ENCODE data around the gene CLCA2. TPM values are rescaled to one million over a fixed set of nuclear protein-coding genes. Genes with fewer than 3 reads are reported as not detected.

CLCA2 gene
- total and polyA plus RNA-seq, 7 donors: 0.60 to 2.1 (median 0.60) TPM; not detected in 4

DNA sequence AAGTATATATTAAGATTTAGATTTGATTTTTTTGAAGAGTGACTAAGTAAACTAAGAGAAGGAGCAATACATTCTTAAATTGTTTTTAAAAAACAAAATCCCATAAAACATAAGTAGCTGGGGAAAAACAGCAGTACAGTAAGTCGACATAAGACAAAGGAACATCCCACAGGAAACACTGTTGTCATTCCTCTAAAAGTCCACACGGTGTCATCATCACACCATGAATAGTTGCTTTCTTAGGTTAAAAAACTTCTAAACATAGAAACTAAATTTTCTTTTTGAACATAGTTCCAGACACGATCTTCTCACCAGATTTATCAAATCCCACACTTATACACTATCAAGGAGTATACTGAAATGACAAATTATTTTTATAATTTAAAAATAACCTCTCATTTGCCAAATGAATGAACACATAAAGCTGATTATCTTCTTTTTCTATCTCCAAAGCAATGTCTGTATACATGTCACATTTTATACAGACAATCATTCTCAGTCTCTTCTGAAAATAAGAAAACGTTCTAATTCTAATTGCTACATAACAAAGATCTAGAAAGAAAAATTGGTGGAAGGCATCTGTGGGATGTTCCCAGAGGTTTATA lies 43.6 kb upstream of the CLCA2 start:
- H3K4me3 ChIP-seq: no peak overlapping the region

DNA sequence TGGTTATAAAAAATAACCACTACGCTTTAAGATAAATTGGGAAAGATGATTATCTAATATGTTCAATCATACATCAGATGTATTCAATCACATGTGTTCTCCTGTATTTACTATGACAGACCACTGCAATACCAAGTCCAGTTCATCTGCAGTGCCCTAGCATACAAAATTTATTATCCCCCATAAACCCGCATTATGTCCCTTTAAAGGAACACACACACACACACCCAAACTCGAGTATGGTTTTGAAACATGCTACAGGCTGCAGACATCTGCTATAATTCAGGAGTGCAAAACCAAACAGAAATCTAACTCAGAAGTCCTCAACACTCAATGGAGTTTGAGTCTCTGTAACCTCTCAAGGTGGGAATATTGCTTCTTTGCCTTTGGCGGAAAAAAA lies 42.7 kb upstream of the CLCA2 start:
- intact Hi-C loops (cut with DNase I): loop anchor here (2.0 to 10.0 kb wide), 3 partner anchors 126 to 704 kb away; no protein-coding TSS in a partner anchor
- Histone ChIP-seq H3K36me3 (peaks cover 0 to 8% (median 2%) of the 10 kb centered on the region in 4 donors), H3K27ac (no peak overlapping the region), H3K9me3 (no peaks in the 10 kb centered on the region), H3K4me1 (peaks cover 0 to 21% (median 0%) of the 10 kb centered on the region in 4 donors), H3K4me3 (no peak overlapping the region), H3K27me3 (no peaks in the 10 kb centered on the region)
- no peak for DNase-seq
- TF ChIP-seq POLR2AphosphoS5 (IDR thresholded peaks at IDR 0.05): no peak
- TF ChIP-seq, protein P1, sequence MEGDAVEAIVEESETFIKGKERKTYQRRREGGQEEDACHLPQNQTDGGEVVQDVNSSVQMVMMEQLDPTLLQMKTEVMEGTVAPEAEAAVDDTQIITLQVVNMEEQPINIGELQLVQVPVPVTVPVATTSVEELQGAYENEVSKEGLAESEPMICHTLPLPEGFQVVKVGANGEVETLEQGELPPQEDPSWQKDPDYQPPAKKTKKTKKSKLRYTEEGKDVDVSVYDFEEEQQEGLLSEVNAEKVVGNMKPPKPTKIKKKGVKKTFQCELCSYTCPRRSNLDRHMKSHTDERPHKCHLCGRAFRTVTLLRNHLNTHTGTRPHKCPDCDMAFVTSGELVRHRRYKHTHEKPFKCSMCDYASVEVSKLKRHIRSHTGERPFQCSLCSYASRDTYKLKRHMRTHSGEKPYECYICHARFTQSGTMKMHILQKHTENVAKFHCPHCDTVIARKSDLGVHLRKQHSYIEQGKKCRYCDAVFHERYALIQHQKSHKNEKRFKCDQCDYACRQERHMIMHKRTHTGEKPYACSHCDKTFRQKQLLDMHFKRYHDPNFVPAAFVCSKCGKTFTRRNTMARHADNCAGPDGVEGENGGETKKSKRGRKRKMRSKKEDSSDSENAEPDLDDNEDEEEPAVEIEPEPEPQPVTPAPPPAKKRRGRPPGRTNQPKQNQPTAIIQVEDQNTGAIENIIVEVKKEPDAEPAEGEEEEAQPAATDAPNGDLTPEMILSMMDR (IDR thresholded peaks at IDR 0.05): no peak
- no peak for TF ChIP-seq POLR2A (IDR thresholded peaks at IDR 0.05)
- no peak for TF ChIP-seq EP300 (IDR thresholded peaks at IDR 0.05)
- WGBS, 2 donors: 45 to 72% methylated on average over 4 of the region's 4 CpGs

More for the DNA sequence above, 43.6 kb upstream of the CLCA2 start:
- 7 to 11% methylated on average over 4 of the region's 4 CpGs for WGBS, 2 donors
- H3K27me3 ChIP-seq: no peaks in the 10 kb centered on the region
- no peaks in the 10 kb centered on the region for H3K9me3 ChIP-seq
- DNase-seq: no peak
- peaks cover 0 to 21% (median 0%) of the 10 kb centered on the region in 4 donors for H3K4me1 ChIP-seq
- H3K36me3 ChIP-seq: peaks cover 0 to 17% (median 2%) of the 10 kb centered on the region in 4 donors
- no peak overlapping the region for H3K27ac ChIP-seq
- intact Hi-C loops (cut with DNase I): loop anchor here (2.0 to 10.0 kb wide), 3 partner anchors 126 to 704 kb away; no protein-coding TSS in a partner anchor
- TF ChIP-seq, protein P1 (IDR thresholded peaks at IDR 0.05): peak; percentile 62 to 76 (median 72)
- TF ChIP-seq POLR2A (IDR thresholded peaks at IDR 0.05) (no peak), POLR2AphosphoS5 (IDR thresholded peaks at IDR 0.05) (no peak)

DNA sequence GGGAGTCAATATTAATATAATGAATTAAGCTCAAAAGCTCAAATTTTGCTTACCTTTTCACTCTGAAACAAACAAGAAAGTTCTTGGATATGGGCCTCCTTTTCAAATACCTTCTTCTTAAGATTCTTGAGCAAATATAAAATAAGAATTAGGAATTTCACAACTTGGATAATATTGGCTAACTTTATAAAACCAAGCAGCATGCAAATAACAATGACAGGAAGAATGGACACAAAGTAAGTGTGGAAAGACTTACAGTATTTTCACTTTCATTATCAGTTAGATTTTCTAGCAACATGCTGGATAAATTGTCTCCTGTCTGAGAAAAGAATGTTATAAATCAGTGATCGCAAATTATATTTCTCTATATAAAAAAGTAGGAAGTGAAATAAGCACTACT lies 41.1 kb upstream of the CLCA2 start:
- Histone ChIP-seq H3K27me3 (no peaks in the 10 kb centered on the region), H3K36me3 (no peaks in the 10 kb centered on the region), H3K27ac (peak overlapping the region in 2 of 4 donors; percentile 25 to 29), H3K4me1 (peaks cover 0 to 21% (median 0%) of the 10 kb centered on the region in 4 donors), H3K4me3 (peak overlapping the region in 2 of 4 donors; percentile 11 to 15), H3K9me3 (no peaks in the 10 kb centered on the region)
- DNase-seq: no peak
- intact Hi-C loops (cut with DNase I): loop anchor here (5.0 to 10.0 kb wide), 2 partner anchors 534 to 702 kb away; no protein-coding TSS in a partner anchor
- WGBS, 2 donors: 55 to 78% methylated on average over 1 of the region's 1 CpG
- TF ChIP-seq EP300 (IDR thresholded peaks at IDR 0.05): no peak
- TF ChIP-seq POLR2A (IDR thresholded peaks at IDR 0.05): no peak
- no peak for TF ChIP-seq POLR2AphosphoS5 (IDR thresholded peaks at IDR 0.05)
- TF ChIP-seq, protein P1 (IDR thresholded peaks at IDR 0.05): no peak

DNA sequence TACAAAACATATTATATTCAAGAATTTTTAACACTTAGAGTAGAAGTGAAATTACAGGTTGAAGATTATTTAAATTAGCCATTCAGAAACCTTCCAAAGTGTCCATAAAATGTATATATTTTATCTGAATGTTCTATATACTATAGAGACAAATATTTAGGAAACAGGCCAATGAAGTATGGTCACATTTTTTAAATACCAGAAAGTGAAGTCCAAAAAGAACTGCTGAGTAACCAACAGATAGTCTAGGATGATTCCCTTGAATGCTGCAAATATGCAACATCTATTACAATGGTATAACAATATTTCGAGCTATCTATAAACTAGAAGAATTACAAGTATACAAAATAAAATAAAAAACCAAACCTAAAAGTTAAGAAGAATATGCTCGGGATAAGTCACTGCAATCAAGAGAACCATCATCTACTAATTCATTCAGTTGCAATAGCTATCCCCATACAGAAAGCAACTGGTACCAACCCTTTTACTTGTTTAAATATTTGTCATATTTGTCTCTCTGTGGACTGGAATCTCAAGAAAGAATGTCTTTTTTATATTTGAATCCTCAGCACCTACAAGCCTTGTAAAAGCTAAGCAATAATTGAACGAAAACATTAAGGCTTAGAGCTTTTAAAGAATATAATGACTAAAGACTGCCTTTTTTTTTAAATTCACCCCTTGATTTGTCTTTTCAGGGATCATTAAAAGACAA lies 35.9 kb upstream of the CLCA2 start:
- H3K36me3 ChIP-seq: no peaks in the 10 kb centered on the region
- H3K27ac ChIP-seq: no peak overlapping the region
- H3K4me1 ChIP-seq: peaks cover 0 to 9% (median 2%) of the 10 kb centered on the region in 4 donors
- DNase-seq: no peak
- intact Hi-C loops (cut with DNase I): loop anchor here (10.0 kb wide), 1 partner anchor 697 kb away; no protein-coding TSS in a partner anchor
- 90 to 95% methylated on average over 3 of the region's 3 CpGs for WGBS, 2 donors
- H3K27me3 ChIP-seq: no peaks in the 10 kb centered on the region
- no peak for TF ChIP-seq POLR2A (IDR thresholded peaks at IDR 0.05)
- TF ChIP-seq EP300 (IDR thresholded peaks at IDR 0.05): no peak
- TF ChIP-seq, protein P1 (IDR thresholded peaks at IDR 0.05): no peak
- no peak for TF ChIP-seq POLR2AphosphoS5 (IDR thresholded peaks at IDR 0.05)
- H3K9me3 ChIP-seq: peaks cover 0 to 2% (median 0%) of the 10 kb centered on the region in 4 donors
- no peak overlapping the region for H3K4me3 ChIP-seq

All from sigmoid colon (tissue), 7 donors.